Mesenchymal stem cell (in vitro differentiated cells and primary cell): ENCODE results near the gene CAMK4.

ENCODE experiments used
- DNase-seq: peaks from one replicate; pipeline ENCODE4 v3.0.0-alpha.2; 2013
- H2AFZ ChIP-seq: one replicate; pipeline ENCODE4 v1.6.1; 2013; ENCODE audit warnings: low read depth, mild to moderate bottlenecking, control low read depth, inconsistent platforms, low read length, moderate library complexity
- H2AK5ac ChIP-seq: 2 replicates; pipeline ENCODE4 v1.6.1; 2013; ENCODE audit warnings: low read length, moderate library complexity, mild to moderate bottlenecking, inconsistent platforms; ENCODE audit not compliant: severe bottlenecking
- H2BK120ac ChIP-seq: one replicate; pipeline ENCODE4 v1.6.1; 2013; ENCODE audit warnings: low read depth, mild to moderate bottlenecking, inconsistent platforms, low read length, moderate library complexity
- H2BK12ac ChIP-seq, 2 experiments: one replicate each; pipeline ENCODE4 v1.6.1; 2013; ENCODE audit warnings: inconsistent platforms in 2 of 2, low read length in 2 of 2, mild to moderate bottlenecking in 2 of 2, moderate library complexity in 2 of 2, control low read depth in 1 of 2
- H2BK15ac ChIP-seq: one replicate; pipeline ENCODE4 v1.6.1; 2013; ENCODE audit warnings: mild to moderate bottlenecking, low read depth, inconsistent platforms; ENCODE audit not compliant: poor library complexity, severe bottlenecking
- H2BK5ac ChIP-seq: 2 replicates; pipeline ENCODE4 v1.6.1; 2013; ENCODE audit warnings: low read depth, mild to moderate bottlenecking, low read length, control low read depth, inconsistent platforms; ENCODE audit not compliant: poor library complexity, severe bottlenecking
- H3K14ac ChIP-seq, 2 experiments: one replicate each; pipeline ENCODE4 v1.6.1; 2013; ENCODE audit warnings: inconsistent platforms in 2 of 2, low read length in 2 of 2, control low read depth in 1 of 2, mild to moderate bottlenecking in 1 of 2, moderate library complexity in 1 of 2
- H3K18ac ChIP-seq, 2 experiments: one replicate each; pipeline ENCODE4 v1.6.1; 2013; ENCODE audit warnings: inconsistent platforms in 2 of 2, low read length in 2 of 2, control low read depth in 1 of 2, low read depth in 1 of 2, mild to moderate bottlenecking in 1 of 2
- H3K23ac ChIP-seq, 2 experiments: one replicate each; pipeline ENCODE4 v1.6.1; 2013; ENCODE audit warnings: inconsistent platforms in 2 of 2, low read length in 2 of 2, mild to moderate bottlenecking in 2 of 2, moderate library complexity in 2 of 2, control low read depth in 1 of 2
- H3K27ac ChIP-seq: 2 replicates; pipeline ENCODE4 v1.5.1; 2013; ENCODE audit warnings: mild to moderate bottlenecking, moderate library complexity, low read length, control low read depth, inconsistent platforms; ENCODE audit not compliant: poor library complexity, severe bottlenecking
- H3K27me3 ChIP-seq, 2 experiments: 2 replicates each; pipeline versions ENCODE4 v1.6.1 to v1.7.0; 2013; ENCODE audit warnings: low read length in 2 of 2, mild to moderate bottlenecking in 2 of 2, moderate library complexity in 2 of 2, control low read depth in 1 of 2, inconsistent platforms in 1 of 2; ENCODE audit not compliant: control insufficient read depth in 1 of 2, insufficient read depth in 1 of 2
- H3K36me3 ChIP-seq, 2 experiments: 2 replicates each; pipeline versions ENCODE4 v1.6.1 to v1.7.0; 2013; ENCODE audit warnings: low read length in 2 of 2, control low read depth in 1 of 2, inconsistent platforms in 1 of 2, low read depth in 1 of 2, mild to moderate bottlenecking in 1 of 2; ENCODE audit not compliant: insufficient read depth in 2 of 2, control insufficient read depth in 1 of 2
- H3K4ac ChIP-seq, 2 experiments: one replicate each; pipeline ENCODE4 v1.6.1; 2013; ENCODE audit warnings: inconsistent platforms in 2 of 2, low read length in 2 of 2, mild to moderate bottlenecking in 2 of 2, moderate library complexity in 2 of 2, control low read depth in 1 of 2, low read depth in 1 of 2
- H3K4me1 ChIP-seq: 2 replicates; pipeline ENCODE4 v1.6.1; 2013; ENCODE audit warnings: low read depth, low read length, control low read depth; ENCODE audit not compliant: control insufficient read depth, insufficient read depth
- H3K4me2 ChIP-seq: 2 replicates; pipeline ENCODE4 v1.6.1; 2013; ENCODE audit warnings: low read length, mild to moderate bottlenecking, inconsistent platforms; ENCODE audit not compliant: poor library complexity, severe bottlenecking
- H3K4me3 ChIP-seq, 2 experiments: 2 replicates each; pipeline versions ENCODE4 v1.5.1 to v1.7.0; 2013; ENCODE audit warnings: low read length in 2 of 2, mild to moderate bottlenecking in 2 of 2, control low read depth in 1 of 2, low read depth in 1 of 2; ENCODE audit not compliant: insufficient read depth in 1 of 2
- H3K79me1 ChIP-seq: replicated peaks from 2 replicates; pipeline ENCODE4 v1.6.1; 2013; ENCODE audit warnings: mild to moderate bottlenecking, control low read depth, low read length, inconsistent platforms; ENCODE audit not compliant: poor library complexity, severe bottlenecking
- H3K9ac ChIP-seq: 2 replicates; pipeline ENCODE4 v1.7.0; 2013; ENCODE audit warnings: mild to moderate bottlenecking, low read length, moderate library complexity
- H3K9me3 ChIP-seq: 2 replicates; pipeline ENCODE4 v1.7.0; 2013; ENCODE audit warnings: mild to moderate bottlenecking, low read length; ENCODE audit not compliant: control insufficient read depth
- H4K8ac ChIP-seq: one replicate; pipeline ENCODE4 v1.6.1; 2013; ENCODE audit warnings: inconsistent platforms, mild to moderate bottlenecking, low read length, moderate library complexity
- H4K91ac ChIP-seq: one replicate; pipeline ENCODE4 v1.6.1; 2013; ENCODE audit warnings: mild to moderate bottlenecking, low read length, inconsistent platforms
- WGBS: methylation state at CpG from one replicate; pipeline ENCODE4 v1.1.7; 2013; ENCODE audit warnings: mixed read lengths; 5-methylcytosine and 5-hydroxymethylcytosine counted together

CAMK4 gene

DNA sequence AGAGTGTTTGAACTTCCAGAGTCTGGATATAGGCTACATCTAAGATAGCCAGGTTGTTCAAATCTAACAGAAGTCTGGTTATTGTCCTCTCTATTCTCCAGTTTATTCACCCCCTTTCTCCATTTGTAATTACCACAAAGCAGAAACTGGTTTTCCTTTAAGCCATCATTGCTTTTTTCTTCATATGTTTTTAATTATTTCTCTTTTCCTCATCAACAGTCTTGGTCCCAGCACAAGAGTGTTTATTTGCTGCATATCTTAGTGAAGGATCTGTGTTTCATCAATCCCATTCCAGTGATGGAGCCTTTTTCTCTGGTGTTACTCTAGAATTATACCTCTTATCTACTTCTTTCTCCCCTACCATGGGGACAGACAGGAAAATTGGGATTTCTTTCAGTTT lies 142.2 kb downstream of the CAMK4 start:
- no peak overlapping the region for H2AK5ac ChIP-seq
- H3K27me3 ChIP-seq = no peaks in the 10 kb centered on the region

DNA sequence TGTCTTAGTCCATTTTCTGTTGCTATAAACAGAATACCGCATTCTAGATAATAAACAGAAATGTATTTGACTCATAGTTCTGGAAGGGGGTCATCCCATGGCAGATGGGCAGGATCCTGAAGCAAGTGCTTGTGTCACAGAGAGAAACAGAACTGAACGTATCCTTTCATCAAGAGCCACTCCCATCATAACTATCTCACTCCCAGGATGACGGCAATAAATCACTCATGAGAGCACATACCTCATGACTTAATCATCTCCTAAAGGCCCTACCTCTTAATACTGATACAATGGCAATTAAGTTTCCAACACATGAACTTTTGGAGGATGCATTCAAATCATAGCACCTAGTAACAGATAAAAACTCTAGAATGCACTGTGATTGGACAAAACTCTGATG lies 142.9 kb downstream of the CAMK4 start:
- no peaks in the 10 kb centered on the region for H3K4me1 ChIP-seq
- WGBS = 28% methylated on average over 3 of the region's 3 CpGs
- H2BK15ac ChIP-seq = no peak overlapping the region

More for the DNA sequence above, 142.2 kb downstream of the CAMK4 start:
- Histone ChIP-seq H3K23ac (no peak overlapping the region), H3K4me1 (no peaks in the 10 kb centered on the region), H3K9ac (no peak overlapping the region), H3K79me1 (no peaks in the 10 kb centered on the region), H3K14ac (no peak overlapping the region), H2BK12ac (no peak overlapping the region), H4K91ac (no peak overlapping the region), H3K4me3 (no peak overlapping the region), H3K36me3 (no peaks in the 10 kb centered on the region), H3K4ac (no peak overlapping the region), H2BK120ac (no peak overlapping the region), H2AFZ (no peak overlapping the region), H2BK5ac (no peak overlapping the region), H3K9me3 (no peaks in the 10 kb centered on the region), H3K18ac (no peak overlapping the region), H3K27ac (no peak overlapping the region), H2BK15ac (no peak overlapping the region), H4K8ac (no peak overlapping the region), H3K4me2 (no peak overlapping the region)
- DNase-seq = no peak

DNA sequence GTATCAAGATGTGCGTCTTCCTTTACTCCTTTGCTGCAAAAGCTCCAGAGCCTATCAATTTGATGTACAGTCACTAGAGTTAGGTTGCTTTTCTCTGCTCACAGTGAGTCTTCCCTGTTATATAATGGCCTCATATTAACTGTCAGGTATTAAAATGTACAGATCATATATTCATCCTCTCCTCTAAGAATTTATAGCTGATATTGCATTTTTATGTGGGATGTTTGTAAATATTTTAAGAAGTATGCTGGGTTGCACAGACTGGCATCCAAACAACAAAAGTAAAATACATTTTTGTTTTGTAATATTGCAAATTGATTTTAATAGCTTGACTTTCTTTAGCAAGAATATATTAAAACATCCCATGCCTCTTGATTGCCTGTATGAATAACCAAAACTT lies 148.6 kb downstream of the CAMK4 start:
- no peaks in the 10 kb centered on the region for H3K36me3 ChIP-seq
- DNase-seq = no peak
- no peak overlapping the region for H2AFZ ChIP-seq
- no peak overlapping the region for H4K91ac ChIP-seq
- H2BK12ac ChIP-seq = no peak overlapping the region
- no peak overlapping the region for H2BK120ac ChIP-seq
- H3K18ac ChIP-seq = no peak overlapping the region
- no peaks in the 10 kb centered on the region for H3K4me1 ChIP-seq
- no peak overlapping the region for H3K4me3 ChIP-seq
- WGBS = 80% methylated on average over 1 of the region's 1 CpG
- no peak overlapping the region for H3K4ac ChIP-seq
- no peak overlapping the region for H4K8ac ChIP-seq
- H3K14ac ChIP-seq = no peak overlapping the region
- H2BK5ac ChIP-seq = no peak overlapping the region
- no peak overlapping the region for H3K23ac ChIP-seq
- no peaks in the 10 kb centered on the region for H3K79me1 ChIP-seq
- H3K9ac ChIP-seq = no peak overlapping the region
- H3K27ac ChIP-seq = no peak overlapping the region
- no peaks in the 10 kb centered on the region for H3K9me3 ChIP-seq
- no peak overlapping the region for H2AK5ac ChIP-seq
- no peak overlapping the region for H3K4me2 ChIP-seq
- no peak overlapping the region for H2BK15ac ChIP-seq
- no peaks in the 10 kb centered on the region for H3K27me3 ChIP-seq

More for the DNA sequence above, 142.9 kb downstream of the CAMK4 start:
- no peak overlapping the region for H3K14ac ChIP-seq
- H2BK12ac ChIP-seq = no peak overlapping the region
- no peak overlapping the region for H3K18ac ChIP-seq
- no peak overlapping the region for H2BK5ac ChIP-seq
- no peak overlapping the region for H2AK5ac ChIP-seq
- H3K36me3 ChIP-seq = no peaks in the 10 kb centered on the region
- H3K4me2 ChIP-seq = no peak overlapping the region
- no peaks in the 10 kb centered on the region for H3K79me1 ChIP-seq
- H3K4ac ChIP-seq = no peak overlapping the region
- no peaks in the 10 kb centered on the region for H3K9me3 ChIP-seq
- no peak overlapping the region for H4K91ac ChIP-seq
- H2BK120ac ChIP-seq = no peak overlapping the region
- no peak overlapping the region for H3K9ac ChIP-seq
- H3K27ac ChIP-seq = no peak overlapping the region
- no peak overlapping the region for H3K23ac ChIP-seq
- peak; percentile 20 for DNase-seq
- no peaks in the 10 kb centered on the region for H3K27me3 ChIP-seq
- H3K4me3 ChIP-seq = no peak overlapping the region
- no peak overlapping the region for H4K8ac ChIP-seq
- no peak overlapping the region for H2AFZ ChIP-seq

DNA sequence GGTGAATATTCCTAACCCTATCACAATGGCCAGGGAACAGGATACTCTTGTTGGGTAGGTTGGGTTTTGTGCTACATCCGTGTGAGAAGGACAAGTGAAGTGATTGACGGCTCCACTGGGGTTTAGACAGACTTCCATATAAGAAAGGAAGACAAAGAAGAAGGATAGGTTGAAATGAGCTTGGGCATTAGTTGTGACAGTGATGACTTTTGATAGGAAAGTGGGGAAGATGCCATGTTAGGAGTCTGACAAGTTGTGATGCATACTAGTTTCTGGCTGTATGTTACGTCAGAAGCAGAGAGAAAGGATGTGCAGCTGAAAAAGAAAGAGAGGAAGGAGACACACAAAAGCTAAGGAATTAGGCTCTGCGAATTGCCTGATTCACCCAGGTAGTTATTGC lies 150.2 kb downstream of the CAMK4 start:
- H2AK5ac ChIP-seq = no peak overlapping the region
- H3K36me3 ChIP-seq = no peaks in the 10 kb centered on the region
- no peak overlapping the region for H2BK12ac ChIP-seq
- H3K4me2 ChIP-seq = no peak overlapping the region
- H3K4ac ChIP-seq = no peak overlapping the region
- no peak overlapping the region for H3K14ac ChIP-seq
- H3K79me1 ChIP-seq = no peaks in the 10 kb centered on the region
- no peak overlapping the region for H2BK15ac ChIP-seq
- 84% methylated on average over 4 of the region's 4 CpGs for WGBS
- H4K8ac ChIP-seq = no peak overlapping the region
- no peaks in the 10 kb centered on the region for H3K9me3 ChIP-seq
- no peak overlapping the region for H3K18ac ChIP-seq
- no peak overlapping the region for H3K23ac ChIP-seq
- no peak overlapping the region for H2AFZ ChIP-seq
- no peak overlapping the region for H2BK5ac ChIP-seq
- DNase-seq = no peak
- no peaks in the 10 kb centered on the region for H3K4me1 ChIP-seq
- H2BK120ac ChIP-seq = no peak overlapping the region
- no peak overlapping the region for H3K27ac ChIP-seq
- H3K4me3 ChIP-seq = no peak overlapping the region
- no peak overlapping the region for H3K9ac ChIP-seq
- no peaks in the 10 kb centered on the region for H3K27me3 ChIP-seq
- no peak overlapping the region for H4K91ac ChIP-seq
